ENCODE measurements around the gene ATG7. TPM values are rescaled to one million over a fixed set of nuclear protein-coding genes. Genes with fewer than 3 reads are reported as not detected.
"Not testable (repeated sequence)": the region's sequence is repeated elsewhere in the genome, so short reads cannot be mapped to it uniquely, and the experiment has no call there.

ATG7 gene
- polyA plus RNA-seq, 10 donors: 10.7 to 18.7 (median 14.0) TPM

- no peak for DNase-seq
Observed at GRCh38 chr3:11565932-11566331, 293.7 kb downstream of the ATG7 start.

- no peak for DNase-seq
Observed at GRCh38 chr3:11566478-11566877, 294.3 kb downstream of the ATG7 start.

GRCh38 chr3:11566916-11567315, 294.7 kb downstream of the ATG7 start:
- DNase-seq: no peak

- no peak for DNase-seq
Observed at GRCh38 chr3:11567516-11568467, 295.6 kb downstream of the ATG7 start.

- DNase-seq: peak in 1 of 3 donors; percentile 79
Observed at GRCh38 chr3:11568503-11569155, 296.4 kb downstream of the ATG7 start.

GRCh38 chr3:11569156-11569741, 297.1 kb downstream of the ATG7 start:
- no peak for DNase-seq

GRCh38 chr3:11570251-11570650, 298.1 kb downstream of the ATG7 start:
- no peak for DNase-seq

GRCh38 chr3:11570789-11571495, 298.7 kb downstream of the ATG7 start:
- no peak for DNase-seq

- DNase-seq: not testable (repeated sequence)
Observed at GRCh38 chr3:11572660-11573059, 300.5 kb downstream of the ATG7 start.

- no peak for DNase-seq
Observed at GRCh38 chr3:11574981-11575669, 302.9 kb downstream of the ATG7 start.

- peak in 1 of 3 donors; percentile 64 for DNase-seq
Observed at GRCh38 chr3:11575677-11576076, 303.5 kb downstream of the ATG7 start.

- DNase-seq: peak in 1 of 3 donors; percentile 50
Observed at GRCh38 chr3:11576453-11576852, 304.3 kb downstream of the ATG7 start.

- no peak for DNase-seq
Observed at GRCh38 chr3:11578169-11578568, 306.0 kb downstream of the ATG7 start.

- DNase-seq: no peak
Observed at GRCh38 chr3:11580645-11581044, 308.4 kb downstream of the ATG7 start.

- DNase-seq: no peak
Observed at GRCh38 chr3:11581237-11582190, 309.3 kb downstream of the ATG7 start.

GRCh38 chr3:11582191-11582968, 310.2 kb downstream of the ATG7 start:
- peak; percentile 90 to 96 (median 92) for DNase-seq

GRCh38 chr3:11583235-11583634, 311.0 kb downstream of the ATG7 start:
- DNase-seq: peak; percentile 70 to 91 (median 82)

GRCh38 chr3:11583638-11584046, 311.4 kb downstream of the ATG7 start:
- DNase-seq: no peak

GRCh38 chr3:11584570-11584969, 312.4 kb downstream of the ATG7 start:
- no peak for DNase-seq

Measured in muscle of back (tissue), 11 donors.